Measurements from ENCODE around the gene FBXO36. TPM values are rescaled to one million over a fixed set of nuclear protein-coding genes. Genes with fewer than 3 reads are reported as not detected.

The FBXO36 gene
- total and polyA plus RNA-seq, 2 of the 4 experiments (the other 2 are of a cell fraction): 1.3 to 2.2 TPM

DNA sequence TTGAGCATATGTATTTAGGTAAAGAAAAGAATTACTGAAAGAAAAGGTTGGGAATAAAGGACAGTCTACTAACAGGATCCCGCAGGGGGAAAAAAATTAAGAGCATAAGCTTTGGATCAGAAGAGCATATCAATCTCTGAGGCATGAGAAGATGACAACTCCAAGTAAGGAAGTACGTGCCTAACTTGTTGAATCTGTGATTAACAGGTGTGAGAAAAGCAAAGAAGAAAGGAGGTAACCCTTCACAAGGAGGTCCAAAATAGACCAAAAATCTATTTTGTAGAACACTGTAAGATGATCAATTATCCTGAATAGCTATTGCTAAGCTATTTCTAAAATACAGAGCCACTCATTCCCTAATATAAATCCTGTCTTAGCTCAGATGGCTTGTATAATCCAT, 33.3 kb upstream of the FBXO36 start:
- intact Hi-C loops (cut with micrococcal nuclease) (no loop called here), in situ Hi-C loops (cut with MboI; ENCODE audit: low sequenced_read_pairs) (no loop called here), dilution Hi-C loops (cut with HindIII; ENCODE audit: low sequenced_read_pairs, unreplicated experiment) (no loop called here)
- H3K79me1 ChIP-seq (ENCODE audit: low read depth in 1 of 2, low read length in 2 of 2): peaks cover 5 to 74% of the 10 kb centered on the region in 2 experiments; a peak in 3 of 4 replicates
- WGBS, 2 experiments (ENCODE audit: extremely low coverage in 2 of 2, insufficient read length in 1 of 2): no CpG with 5 or more reads among the region's 2 CpGs
- H3K18ac ChIP-seq (ENCODE audit: low read depth, low read length): no peak overlapping the region
- BruUV-seq (replicated peaks): no TSS peak
- H3K14ac ChIP-seq (replicated peaks; ENCODE audit: low read depth, low read length): no peak overlapping the region
- no peak overlapping the region for H3K4ac ChIP-seq (ENCODE audit: low read depth, low read length)
- H3K9me1 ChIP-seq (ENCODE audit: insufficient read depth, low read length): peaks cover 4% of the 10 kb centered on the region
- no peak overlapping the region for H2AFZ ChIP-seq (replicated peaks; ENCODE audit: low read length, poor library complexity)
- CTCF ChIA-PET: interaction anchor here (0.5 kb wide), 1 partner anchor 187 kb away, joined by 4 read pairs; no protein-coding TSS in a partner anchor
- no peak overlapping the region for H4K8ac ChIP-seq (ENCODE audit: low read depth in 2 of 2, low read length in 2 of 2)
- H4K91ac ChIP-seq (ENCODE audit: insufficient read depth, low read depth, low read length): no peak overlapping the region
- POLR2A ChIA-PET (ENCODE audit: unreplicated experiment): no interaction called here
- peaks cover 85% of the 10 kb centered on the region for H4K20me1 ChIP-seq (ENCODE audit: insufficient read depth, low read length)
- H3K4me1 ChIP-seq (ENCODE audit: control insufficient read depth, insufficient read depth, low read length): no peaks in the 10 kb centered on the region; the same call in 1 of the 2 replicates
- H4K5ac ChIP-seq (ENCODE audit: low read depth, low read length): no peak overlapping the region
- H3K9ac ChIP-seq (ENCODE audit: low read depth, low read length): no peak overlapping the region
- DNase-seq (no peak), ATAC-seq (ENCODE audit: low read depth) (no peak)
- peaks cover 11% of the 10 kb centered on the region; the same call in 1 of the 2 replicates for H3K36me3 ChIP-seq (ENCODE audit: control insufficient read depth, insufficient read depth, low read length)
- H3K23ac ChIP-seq (ENCODE audit: low read depth, low read length): no peak overlapping the region
- H3K27me3 ChIP-seq (ENCODE audit: control insufficient read depth, insufficient read depth, low read length): no peaks in the 10 kb centered on the region
- H2BK15ac ChIP-seq (ENCODE audit: low read depth, low read length): no peak overlapping the region
- no peak overlapping the region for H2BK5ac ChIP-seq (ENCODE audit: low read depth, low read length, poor library complexity, severe bottlenecking)
- no peak overlapping the region for H3K4me3 ChIP-seq (ENCODE audit: insufficient read depth, low read depth, low read length)
- no peak overlapping the region for H2BK20ac ChIP-seq (ENCODE audit: low read depth, low read length)
- no peak overlapping the region for H2AK9ac ChIP-seq (replicated peaks; ENCODE audit: low read depth, low read length, poor library complexity)
- no peaks in the 10 kb centered on the region for H3K9me3 ChIP-seq (ENCODE audit: control insufficient read depth, insufficient read depth, low read length)
- no peak overlapping the region for H3K56ac ChIP-seq (ENCODE audit: extremely low read depth, insufficient read depth, low read length)
- H2BK120ac ChIP-seq (ENCODE audit: low read depth, low read length): no peak overlapping the region
- no peak overlapping the region for H3K27ac ChIP-seq (ENCODE audit: insufficient read depth, low read length)
- TF ChIP-seq RCOR1 (IDR thresholded peaks at IDR 0.05; ENCODE audit: insufficient replicate concordance, low read length) (no peak), NFE2L2 (IDR thresholded peaks at IDR 0.05; ENCODE audit: low read depth, low read length) (no peak), CEBPB (IDR thresholded peaks at IDR 0.05; ENCODE audit: low read depth, low read length) (no peak), RAD21 (IDR thresholded peaks at IDR 0.05; ENCODE audit: low read length) (no peak), MAZ (IDR thresholded peaks at IDR 0.05; ENCODE audit: borderline replicate concordance, low read depth, low read length) (no peak), POLR2A (IDR thresholded peaks at IDR 0.05; ENCODE audit: low read depth, low read length) (no peak), BHLHE40 (IDR thresholded peaks at IDR 0.05; ENCODE audit: low read depth, low read length) (no peak), RFX5 (IDR thresholded peaks at IDR 0.05; ENCODE audit: low read depth, low read length) (no peak), FOS (IDR thresholded peaks at IDR 0.05; ENCODE audit: low read depth, low read length) (no peak), MXI1 (IDR thresholded peaks at IDR 0.05; ENCODE audit: borderline replicate concordance, low read depth, low read length) (no peak), CHD1 (IDR thresholded peaks at IDR 0.05; ENCODE audit: low read depth, low read length) (no peak), MAFK (IDR thresholded peaks at IDR 0.05; ENCODE audit: low read depth, low read length) (no peak)
- TF ChIP-seq, protein P1, sequence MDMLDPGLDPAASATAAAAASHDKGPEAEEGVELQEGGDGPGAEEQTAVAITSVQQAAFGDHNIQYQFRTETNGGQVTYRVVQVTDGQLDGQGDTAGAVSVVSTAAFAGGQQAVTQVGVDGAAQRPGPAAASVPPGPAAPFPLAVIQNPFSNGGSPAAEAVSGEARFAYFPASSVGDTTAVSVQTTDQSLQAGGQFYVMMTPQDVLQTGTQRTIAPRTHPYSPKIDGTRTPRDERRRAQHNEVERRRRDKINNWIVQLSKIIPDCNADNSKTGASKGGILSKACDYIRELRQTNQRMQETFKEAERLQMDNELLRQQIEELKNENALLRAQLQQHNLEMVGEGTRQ (IDR thresholded peaks at IDR 0.05; ENCODE audit: low read depth, low read length): no peak
- TF ChIP-seq, protein P2, sequence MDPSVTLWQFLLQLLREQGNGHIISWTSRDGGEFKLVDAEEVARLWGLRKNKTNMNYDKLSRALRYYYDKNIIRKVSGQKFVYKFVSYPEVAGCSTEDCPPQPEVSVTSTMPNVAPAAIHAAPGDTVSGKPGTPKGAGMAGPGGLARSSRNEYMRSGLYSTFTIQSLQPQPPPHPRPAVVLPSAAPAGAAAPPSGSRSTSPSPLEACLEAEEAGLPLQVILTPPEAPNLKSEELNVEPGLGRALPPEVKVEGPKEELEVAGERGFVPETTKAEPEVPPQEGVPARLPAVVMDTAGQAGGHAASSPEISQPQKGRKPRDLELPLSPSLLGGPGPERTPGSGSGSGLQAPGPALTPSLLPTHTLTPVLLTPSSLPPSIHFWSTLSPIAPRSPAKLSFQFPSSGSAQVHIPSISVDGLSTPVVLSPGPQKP (IDR thresholded peaks at IDR 0.05; ENCODE audit: borderline replicate concordance, low read depth, low read length): no peak
- TF ChIP-seq, protein P3, sequence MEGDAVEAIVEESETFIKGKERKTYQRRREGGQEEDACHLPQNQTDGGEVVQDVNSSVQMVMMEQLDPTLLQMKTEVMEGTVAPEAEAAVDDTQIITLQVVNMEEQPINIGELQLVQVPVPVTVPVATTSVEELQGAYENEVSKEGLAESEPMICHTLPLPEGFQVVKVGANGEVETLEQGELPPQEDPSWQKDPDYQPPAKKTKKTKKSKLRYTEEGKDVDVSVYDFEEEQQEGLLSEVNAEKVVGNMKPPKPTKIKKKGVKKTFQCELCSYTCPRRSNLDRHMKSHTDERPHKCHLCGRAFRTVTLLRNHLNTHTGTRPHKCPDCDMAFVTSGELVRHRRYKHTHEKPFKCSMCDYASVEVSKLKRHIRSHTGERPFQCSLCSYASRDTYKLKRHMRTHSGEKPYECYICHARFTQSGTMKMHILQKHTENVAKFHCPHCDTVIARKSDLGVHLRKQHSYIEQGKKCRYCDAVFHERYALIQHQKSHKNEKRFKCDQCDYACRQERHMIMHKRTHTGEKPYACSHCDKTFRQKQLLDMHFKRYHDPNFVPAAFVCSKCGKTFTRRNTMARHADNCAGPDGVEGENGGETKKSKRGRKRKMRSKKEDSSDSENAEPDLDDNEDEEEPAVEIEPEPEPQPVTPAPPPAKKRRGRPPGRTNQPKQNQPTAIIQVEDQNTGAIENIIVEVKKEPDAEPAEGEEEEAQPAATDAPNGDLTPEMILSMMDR (conservative IDR thresholded peaks at IDR 0.05; ENCODE audit: low read depth, low read length): no peak
- no peak overlapping the region for H2AK5ac ChIP-seq (ENCODE audit: low read depth, low read length)
- H3K4me2 ChIP-seq (ENCODE audit: low read depth, low read length): no peak overlapping the region

Measured in IMR-90 (cell line).